ENCODE data around the gene TSTD2.

Gene TSTD2

DNA sequence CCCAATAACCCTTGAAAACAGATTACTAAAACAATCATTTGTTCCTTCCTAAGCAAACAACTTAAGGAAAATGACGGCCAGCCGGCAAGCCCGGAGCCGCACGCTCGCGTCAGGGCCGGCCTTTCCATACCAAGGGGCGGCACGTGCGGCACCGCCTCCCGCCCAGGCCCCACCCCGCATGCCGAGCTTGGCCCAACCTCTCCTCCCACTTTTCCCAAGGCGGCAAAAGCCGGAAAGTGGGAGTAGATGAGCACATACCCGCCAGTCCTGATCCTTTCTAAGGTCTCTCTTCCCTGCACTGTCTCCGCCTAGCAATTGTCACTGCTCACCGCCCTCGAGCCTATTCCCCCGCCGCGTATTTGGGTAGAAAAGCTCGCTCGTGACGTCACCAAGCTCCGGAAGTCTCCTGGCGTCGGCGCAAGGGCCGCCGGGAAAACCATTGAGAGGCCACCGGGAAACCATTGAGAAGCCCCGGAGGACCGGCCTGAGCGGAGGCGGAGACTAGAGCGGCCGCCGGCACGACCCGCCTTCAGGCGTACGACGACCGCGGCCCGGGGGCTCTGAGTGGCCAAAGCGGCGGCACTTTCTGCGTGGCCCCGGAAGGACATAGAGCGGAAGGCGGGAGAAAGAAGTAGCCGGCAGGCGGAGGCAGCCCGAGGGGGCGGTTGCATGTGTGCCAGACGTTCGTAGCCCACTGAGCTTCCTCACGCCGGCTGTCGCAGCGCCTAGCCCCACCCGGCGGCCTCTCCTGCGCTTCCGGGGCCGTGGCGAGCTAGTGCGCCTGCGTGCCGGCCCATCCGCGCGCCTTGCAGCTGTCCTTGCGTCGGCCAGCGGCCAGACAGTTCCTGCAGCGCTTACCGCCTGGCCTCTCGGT is at the start of gene TSTD2, which contains the start of gene NCBP1:
Gene TSTD2, minus strand, starts transcription at position 384 of the 874 bp plus-strand sequence. CDS start 5,806 bp downstream, outside the sequence.
Gene NCBP1, plus strand, starts transcription at position 837 of the 874 bp plus-strand sequence. CDS start 61 bp downstream, outside the sequence.
- TF ChIP-seq CTCF (IDR thresholded peaks at IDR 0.05; ENCODE audit: extremely low read depth, missing control alignments): no peak
- DNase-seq (ENCODE audit: low spot score): peak; percentile 94

DNA sequence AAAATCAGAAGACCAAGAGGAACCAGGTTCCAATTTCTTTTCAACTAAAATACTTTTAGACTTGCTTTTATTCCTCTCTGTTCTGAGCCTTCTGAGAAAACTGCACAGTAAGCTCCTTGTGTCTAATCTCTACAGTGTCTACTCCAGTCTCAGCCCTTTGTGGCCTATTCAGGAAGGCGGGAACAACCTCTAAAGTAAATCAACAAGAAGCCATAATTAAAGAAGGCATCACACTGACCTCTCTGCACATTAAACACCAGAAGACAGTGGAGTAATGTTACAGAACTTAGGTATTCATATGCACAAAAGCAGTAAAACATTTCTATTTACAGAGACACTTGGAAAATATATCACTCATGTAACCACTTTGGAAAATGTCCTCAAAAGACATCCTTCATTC is 49.1 kb upstream of the TSTD2 start:
- no peak for TF ChIP-seq CTCF (IDR thresholded peaks at IDR 0.05; ENCODE audit: extremely low read depth, missing control alignments)

DNA sequence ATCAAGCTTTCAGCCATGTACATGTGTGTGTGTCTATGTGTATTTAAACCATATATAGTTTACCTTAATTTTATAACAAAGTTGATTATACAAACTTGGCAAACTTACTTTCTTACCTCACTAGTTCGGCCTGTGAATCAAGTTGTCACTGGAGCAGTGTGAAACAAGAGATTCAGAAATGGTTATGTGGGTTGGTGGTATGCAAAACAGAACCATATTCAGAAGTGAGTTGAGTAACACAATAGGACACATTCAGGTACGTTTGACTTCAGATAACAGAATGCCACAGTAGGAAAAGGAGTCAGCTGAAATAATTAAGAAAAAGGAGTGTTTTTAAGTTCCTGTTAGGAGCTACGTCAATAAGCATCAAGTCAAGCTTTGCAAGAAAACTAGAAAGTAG is 42.5 kb upstream of the TSTD2 start:
- TF ChIP-seq CTCF (IDR thresholded peaks at IDR 0.05; ENCODE audit: extremely low read depth, missing control alignments): no peak
- peak; percentile 6 for DNase-seq (ENCODE audit: low spot score)

More for the DNA sequence above, 49.1 kb upstream of the TSTD2 start:
- DNase-seq (ENCODE audit: low spot score): no peak

- DNase-seq (ENCODE audit: low spot score): no peak
- no peak for TF ChIP-seq CTCF (IDR thresholded peaks at IDR 0.05; ENCODE audit: extremely low read depth, missing control alignments)
Observed at GRCh38 chr9:97673922-97674321, 40.8 kb upstream of the TSTD2 start.

- no peak for DNase-seq (ENCODE audit: low spot score)
- TF ChIP-seq CTCF (IDR thresholded peaks at IDR 0.05; ENCODE audit: extremely low read depth, missing control alignments): no peak
Observed at GRCh38 chr9:97672403-97672802, 39.2 kb upstream of the TSTD2 start.

DNA sequence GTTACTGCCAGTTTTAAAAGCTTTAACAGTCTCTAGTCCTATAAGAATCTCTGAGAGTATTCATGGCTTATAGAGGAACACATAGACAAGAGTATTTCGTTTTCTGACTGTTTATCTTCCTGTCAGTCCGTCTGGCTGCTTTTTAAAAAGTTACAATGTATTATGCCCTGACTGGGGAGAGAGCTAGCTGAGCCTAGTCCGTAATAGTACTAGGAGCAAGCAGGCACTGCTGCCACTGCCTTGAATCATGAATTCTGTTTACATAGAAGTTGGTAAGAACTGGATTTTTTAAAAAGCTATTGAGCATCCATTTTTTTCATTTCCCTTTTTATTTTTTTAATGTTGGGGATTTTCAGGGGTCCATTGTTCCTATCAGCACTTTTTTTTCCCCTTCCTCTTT is 37.4 kb upstream of the TSTD2 start:
- no peak for TF ChIP-seq CTCF (IDR thresholded peaks at IDR 0.05; ENCODE audit: extremely low read depth, missing control alignments)
- no peak for DNase-seq (ENCODE audit: low spot score)

- TF ChIP-seq CTCF (IDR thresholded peaks at IDR 0.05; ENCODE audit: extremely low read depth, missing control alignments): no peak
- no peak for DNase-seq (ENCODE audit: low spot score)
Observed at GRCh38 chr9:97668485-97668884, 35.3 kb upstream of the TSTD2 start.

All from GM20000 (cell line).